ENCODE results near the gene MLLT3. TPM values are rescaled to one million over a fixed set of nuclear protein-coding genes. Genes with fewer than 3 reads are reported as not detected.

MLLT3 gene
- total RNA-seq, 1 experiment from 2014 or later, result 7.0 TPM

- TF ChIP-seq, protein P1, sequence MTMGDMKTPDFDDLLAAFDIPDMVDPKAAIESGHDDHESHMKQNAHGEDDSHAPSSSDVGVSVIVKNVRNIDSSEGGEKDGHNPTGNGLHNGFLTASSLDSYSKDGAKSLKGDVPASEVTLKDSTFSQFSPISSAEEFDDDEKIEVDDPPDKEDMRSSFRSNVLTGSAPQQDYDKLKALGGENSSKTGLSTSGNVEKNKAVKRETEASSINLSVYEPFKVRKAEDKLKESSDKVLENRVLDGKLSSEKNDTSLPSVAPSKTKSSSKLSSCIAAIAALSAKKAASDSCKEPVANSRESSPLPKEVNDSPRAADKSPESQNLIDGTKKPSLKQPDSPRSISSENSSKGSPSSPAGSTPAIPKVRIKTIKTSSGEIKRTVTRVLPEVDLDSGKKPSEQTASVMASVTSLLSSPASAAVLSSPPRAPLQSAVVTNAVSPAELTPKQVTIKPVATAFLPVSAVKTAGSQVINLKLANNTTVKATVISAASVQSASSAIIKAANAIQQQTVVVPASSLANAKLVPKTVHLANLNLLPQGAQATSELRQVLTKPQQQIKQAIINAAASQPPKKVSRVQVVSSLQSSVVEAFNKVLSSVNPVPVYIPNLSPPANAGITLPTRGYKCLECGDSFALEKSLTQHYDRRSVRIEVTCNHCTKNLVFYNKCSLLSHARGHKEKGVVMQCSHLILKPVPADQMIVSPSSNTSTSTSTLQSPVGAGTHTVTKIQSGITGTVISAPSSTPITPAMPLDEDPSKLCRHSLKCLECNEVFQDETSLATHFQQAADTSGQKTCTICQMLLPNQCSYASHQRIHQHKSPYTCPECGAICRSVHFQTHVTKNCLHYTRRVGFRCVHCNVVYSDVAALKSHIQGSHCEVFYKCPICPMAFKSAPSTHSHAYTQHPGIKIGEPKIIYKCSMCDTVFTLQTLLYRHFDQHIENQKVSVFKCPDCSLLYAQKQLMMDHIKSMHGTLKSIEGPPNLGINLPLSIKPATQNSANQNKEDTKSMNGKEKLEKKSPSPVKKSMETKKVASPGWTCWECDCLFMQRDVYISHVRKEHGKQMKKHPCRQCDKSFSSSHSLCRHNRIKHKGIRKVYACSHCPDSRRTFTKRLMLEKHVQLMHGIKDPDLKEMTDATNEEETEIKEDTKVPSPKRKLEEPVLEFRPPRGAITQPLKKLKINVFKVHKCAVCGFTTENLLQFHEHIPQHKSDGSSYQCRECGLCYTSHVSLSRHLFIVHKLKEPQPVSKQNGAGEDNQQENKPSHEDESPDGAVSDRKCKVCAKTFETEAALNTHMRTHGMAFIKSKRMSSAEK (CRISPR knock-in tag; IDR thresholded peaks at IDR 0.05; ENCODE audit: borderline replicate concordance), result no peak
- TF ChIP-seq FOXP4 (CRISPR knock-in tag; IDR thresholded peaks at IDR 0.05) (no peak), ZBTB43 (CRISPR knock-in tag; IDR thresholded peaks at IDR 0.05) (no peak), JAZF1 (CRISPR knock-in tag; IDR thresholded peaks at IDR 0.05) (no peak), ELF4 (CRISPR knock-in tag; IDR thresholded peaks at IDR 0.05; ENCODE audit: low read depth) (no peak), ZSCAN18 (CRISPR knock-in tag; IDR thresholded peaks at IDR 0.05) (no peak), GABPB1 (CRISPR knock-in tag; IDR thresholded peaks at IDR 0.05) (no peak)
Measured at GRCh38 chr9:20441711-20442423, 180.4 kb downstream of the MLLT3 start (continued).

GRCh38 chr9:20441166-20441565 is 181.1 kb downstream of the MLLT3 start:
- ChIA-PET POLR2A (no interaction called here), CTCF (no interaction called here)
- Mint-ChIP-seq H3K36me3 (no peaks in the 10 kb centered on the region), H3K27me3 (ENCODE audit: low read depth) (no peaks in the 10 kb centered on the region), H3K9me3 (no peaks in the 10 kb centered on the region), H3K4me1 (peaks cover 27% of the 10 kb centered on the region), H3K27ac (peak overlapping the region; percentile 5; the same call in 1 of the 2 replicates), H3K4me3 (no peak overlapping the region)
- DNase-seq (ENCODE audit: low spot score), result no peak
- no peak for ATAC-seq
- TF ChIP-seq CREB1 (CRISPR knock-in tag; IDR thresholded peaks at IDR 0.05) (no peak), ZSCAN18 (CRISPR knock-in tag; IDR thresholded peaks at IDR 0.05) (no peak), NR1H2 (CRISPR knock-in tag; IDR thresholded peaks at IDR 0.05) (no peak), TCF7 (CRISPR knock-in tag; IDR thresholded peaks at IDR 0.05; ENCODE audit: low read depth) (no peak), SOX15 (CRISPR knock-in tag; IDR thresholded peaks at IDR 0.05) (no peak), ZNF423 (CRISPR knock-in tag; IDR thresholded peaks at IDR 0.05) (no peak), FOXK1 (CRISPR knock-in tag; IDR thresholded peaks at IDR 0.05) (no peak), ZBTB43 (CRISPR knock-in tag; IDR thresholded peaks at IDR 0.05) (no peak), ZNF263 (CRISPR knock-in tag; IDR thresholded peaks at IDR 0.05; ENCODE audit: low read depth) (no peak), CREM (CRISPR knock-in tag; IDR thresholded peaks at IDR 0.05) (no peak)
- TF ChIP-seq, protein P2, sequence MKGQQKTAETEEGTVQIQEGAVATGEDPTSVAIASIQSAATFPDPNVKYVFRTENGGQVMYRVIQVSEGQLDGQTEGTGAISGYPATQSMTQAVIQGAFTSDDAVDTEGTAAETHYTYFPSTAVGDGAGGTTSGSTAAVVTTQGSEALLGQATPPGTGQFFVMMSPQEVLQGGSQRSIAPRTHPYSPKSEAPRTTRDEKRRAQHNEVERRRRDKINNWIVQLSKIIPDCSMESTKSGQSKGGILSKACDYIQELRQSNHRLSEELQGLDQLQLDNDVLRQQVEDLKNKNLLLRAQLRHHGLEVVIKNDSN (CRISPR knock-in tag; IDR thresholded peaks at IDR 0.05), result no peak
- TF ChIP-seq, protein P3, sequence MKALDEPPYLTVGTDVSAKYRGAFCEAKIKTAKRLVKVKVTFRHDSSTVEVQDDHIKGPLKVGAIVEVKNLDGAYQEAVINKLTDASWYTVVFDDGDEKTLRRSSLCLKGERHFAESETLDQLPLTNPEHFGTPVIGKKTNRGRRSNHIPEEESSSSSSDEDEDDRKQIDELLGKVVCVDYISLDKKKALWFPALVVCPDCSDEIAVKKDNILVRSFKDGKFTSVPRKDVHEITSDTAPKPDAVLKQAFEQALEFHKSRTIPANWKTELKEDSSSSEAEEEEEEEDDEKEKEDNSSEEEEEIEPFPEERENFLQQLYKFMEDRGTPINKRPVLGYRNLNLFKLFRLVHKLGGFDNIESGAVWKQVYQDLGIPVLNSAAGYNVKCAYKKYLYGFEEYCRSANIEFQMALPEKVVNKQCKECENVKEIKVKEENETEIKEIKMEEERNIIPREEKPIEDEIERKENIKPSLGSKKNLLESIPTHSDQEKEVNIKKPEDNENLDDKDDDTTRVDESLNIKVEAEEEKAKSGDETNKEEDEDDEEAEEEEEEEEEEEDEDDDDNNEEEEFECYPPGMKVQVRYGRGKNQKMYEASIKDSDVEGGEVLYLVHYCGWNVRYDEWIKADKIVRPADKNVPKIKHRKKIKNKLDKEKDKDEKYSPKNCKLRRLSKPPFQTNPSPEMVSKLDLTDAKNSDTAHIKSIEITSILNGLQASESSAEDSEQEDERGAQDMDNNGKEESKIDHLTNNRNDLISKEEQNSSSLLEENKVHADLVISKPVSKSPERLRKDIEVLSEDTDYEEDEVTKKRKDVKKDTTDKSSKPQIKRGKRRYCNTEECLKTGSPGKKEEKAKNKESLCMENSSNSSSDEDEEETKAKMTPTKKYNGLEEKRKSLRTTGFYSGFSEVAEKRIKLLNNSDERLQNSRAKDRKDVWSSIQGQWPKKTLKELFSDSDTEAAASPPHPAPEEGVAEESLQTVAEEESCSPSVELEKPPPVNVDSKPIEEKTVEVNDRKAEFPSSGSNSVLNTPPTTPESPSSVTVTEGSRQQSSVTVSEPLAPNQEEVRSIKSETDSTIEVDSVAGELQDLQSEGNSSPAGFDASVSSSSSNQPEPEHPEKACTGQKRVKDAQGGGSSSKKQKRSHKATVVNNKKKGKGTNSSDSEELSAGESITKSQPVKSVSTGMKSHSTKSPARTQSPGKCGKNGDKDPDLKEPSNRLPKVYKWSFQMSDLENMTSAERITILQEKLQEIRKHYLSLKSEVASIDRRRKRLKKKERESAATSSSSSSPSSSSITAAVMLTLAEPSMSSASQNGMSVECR (CRISPR knock-in tag; IDR thresholded peaks at IDR 0.05; ENCODE audit: borderline replicate concordance), result no peak
